ENCODE measurements around the gene CYP4F22.
"Not testable (repeated sequence)": the region's sequence is repeated elsewhere in the genome, so short reads cannot be mapped to it uniquely, and the experiment has no call there.

The CYP4F22 gene

GRCh38 chr19:15508035-15508710 lies at the start of gene CYP4F22:
Gene CYP4F22 (plus strand): TSS chr19:15508525. CDS start chr19:15525337, 16,812 bp downstream.
- peak; percentile 7 for DNase-seq (ENCODE audit: low read depth)

DNA sequence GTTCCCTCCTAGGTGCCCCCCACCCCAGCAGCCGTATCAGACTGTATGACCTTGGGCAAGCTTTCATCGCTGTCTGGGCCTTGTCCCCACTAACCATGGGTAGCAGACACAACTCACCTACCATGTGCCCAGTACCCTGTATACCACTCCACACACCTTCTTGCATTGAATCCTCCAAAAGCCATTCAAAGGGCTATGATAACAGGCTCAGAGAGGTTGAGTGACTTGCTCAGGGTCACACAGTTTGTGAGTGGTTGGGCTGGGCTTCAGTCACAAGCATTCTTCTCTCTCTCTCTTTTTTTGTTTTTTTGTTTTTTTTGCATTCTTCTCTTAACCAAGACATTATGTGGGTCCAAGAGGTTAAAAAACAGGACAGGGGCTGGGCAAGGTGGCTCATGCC lies 46.6 kb upstream of the CYP4F22 start:
- DNase-seq (ENCODE audit: low read depth): no peak

GRCh38 chr19:15463861-15464371 lies 44.4 kb upstream of the CYP4F22 start:
- DNase-seq (ENCODE audit: low read depth): peak; percentile 63

- peak; percentile 49 for DNase-seq (ENCODE audit: low read depth)
Observed at GRCh38 chr19:15464394-15465385, 43.6 kb upstream of the CYP4F22 start, which contains the start of gene RASAL3. Gene RASAL3 (minus strand): TSS chr19:15464544. CDS start chr19:15464358, 186 bp downstream.

DNA sequence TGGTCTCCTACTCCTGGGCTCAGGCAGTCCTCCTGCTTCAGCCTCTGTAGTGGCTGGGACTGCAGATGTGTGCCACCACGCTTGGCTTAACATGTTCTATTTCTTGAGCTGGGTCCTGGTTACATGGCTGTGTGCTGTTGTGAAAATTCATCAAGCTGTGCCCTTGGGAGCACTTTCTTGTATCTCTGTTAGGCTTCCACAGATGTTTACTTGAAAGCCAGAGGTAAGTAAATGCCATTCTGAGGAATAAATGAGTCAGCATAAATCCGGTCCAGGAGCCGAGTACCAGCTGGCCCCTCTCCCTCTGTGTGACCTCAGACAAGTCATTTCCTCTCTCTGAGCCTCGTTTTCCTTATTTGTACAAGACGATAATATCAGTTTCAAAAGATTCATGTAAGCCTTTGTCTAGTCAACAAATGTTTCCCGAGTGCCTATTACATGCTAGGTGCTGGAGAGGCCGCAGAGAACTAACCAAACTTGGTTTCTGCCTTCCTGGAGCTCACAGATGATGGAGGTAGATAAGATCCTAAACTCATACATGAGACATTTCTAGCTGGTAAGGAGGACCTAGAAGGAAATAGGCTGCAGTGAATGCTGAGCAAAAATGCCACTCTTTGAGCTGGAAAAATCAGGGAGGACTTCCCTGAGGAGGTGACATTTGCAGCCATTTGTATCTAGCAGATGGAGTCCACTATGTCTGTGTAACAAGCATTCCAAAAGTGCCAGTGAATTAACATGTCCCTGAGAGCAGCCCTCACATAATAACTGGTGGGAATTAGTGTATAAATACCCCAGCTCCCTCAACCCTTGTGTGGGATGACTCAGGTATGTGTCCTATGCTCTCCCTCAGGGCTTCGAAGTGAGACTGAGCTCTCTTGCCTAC lies 41.2 kb upstream of the CYP4F22 start:
- DNase-seq (ENCODE audit: low read depth): no peak

DNA sequence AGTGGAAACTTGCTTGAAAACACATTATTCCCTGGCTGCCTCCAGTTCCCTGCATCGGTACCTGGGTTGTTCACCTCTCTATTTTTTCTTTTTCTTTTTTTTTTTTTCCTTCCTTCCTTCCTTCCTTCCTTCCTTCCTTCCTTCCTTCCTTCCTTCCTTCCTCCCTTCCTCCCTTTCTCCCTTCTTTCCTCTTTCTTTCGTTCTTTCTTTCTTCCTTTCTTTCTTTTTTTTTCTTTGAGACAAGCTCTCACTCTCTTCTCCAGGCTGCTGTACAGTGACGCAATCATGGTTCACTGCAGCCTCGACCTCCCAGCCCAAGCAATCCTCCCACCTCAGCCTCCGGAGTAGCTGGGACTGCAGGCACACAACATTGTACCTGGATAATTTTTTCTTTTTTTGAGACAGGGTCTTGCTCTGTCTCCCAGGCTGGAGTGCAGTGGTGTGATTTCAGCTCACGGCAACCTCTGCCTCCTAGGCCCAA lies 40.6 kb upstream of the CYP4F22 start:
- no peak for DNase-seq (ENCODE audit: low read depth)

GRCh38 chr19:15468675-15469512 lies 39.4 kb upstream of the CYP4F22 start:
- DNase-seq (ENCODE audit: low read depth): no peak

- no peak for DNase-seq (ENCODE audit: low read depth)
Observed at GRCh38 chr19:15469513-15470297, 38.6 kb upstream of the CYP4F22 start.

DNA sequence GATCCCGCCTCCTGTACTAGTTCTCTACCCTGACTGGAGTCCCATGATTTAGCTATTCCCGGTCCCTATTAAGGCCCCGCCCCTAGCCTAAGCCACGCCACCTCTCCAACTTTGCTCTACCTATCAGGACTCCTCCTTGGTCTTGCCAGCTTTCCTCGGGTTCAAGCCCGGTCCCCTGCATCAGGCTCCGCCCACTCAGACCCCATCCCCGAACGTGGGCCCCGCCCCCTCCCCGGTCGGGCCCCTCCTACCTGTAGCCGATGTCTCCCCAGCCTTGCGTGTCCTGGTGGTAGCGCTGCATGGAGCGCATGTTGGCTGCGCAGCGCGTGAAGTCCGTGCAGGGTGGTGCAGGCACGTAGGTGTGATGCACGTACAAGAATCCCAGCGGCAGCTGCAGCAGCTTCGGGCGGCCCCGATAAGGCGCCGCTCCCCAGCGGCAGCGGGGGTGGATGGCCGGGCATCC lies 36.7 kb upstream of the CYP4F22 start:
- DNase-seq (ENCODE audit: low read depth): no peak

GRCh38 chr19:15473821-15474220 lies 34.5 kb upstream of the CYP4F22 start:
- DNase-seq (ENCODE audit: low read depth): not testable (repeated sequence)

GRCh38 chr19:15475169-15475568 lies 33.2 kb upstream of the CYP4F22 start:
- DNase-seq (ENCODE audit: low read depth): no peak

- no peak for DNase-seq (ENCODE audit: low read depth)
Observed at GRCh38 chr19:15475611-15476010, 32.7 kb upstream of the CYP4F22 start.

DNA sequence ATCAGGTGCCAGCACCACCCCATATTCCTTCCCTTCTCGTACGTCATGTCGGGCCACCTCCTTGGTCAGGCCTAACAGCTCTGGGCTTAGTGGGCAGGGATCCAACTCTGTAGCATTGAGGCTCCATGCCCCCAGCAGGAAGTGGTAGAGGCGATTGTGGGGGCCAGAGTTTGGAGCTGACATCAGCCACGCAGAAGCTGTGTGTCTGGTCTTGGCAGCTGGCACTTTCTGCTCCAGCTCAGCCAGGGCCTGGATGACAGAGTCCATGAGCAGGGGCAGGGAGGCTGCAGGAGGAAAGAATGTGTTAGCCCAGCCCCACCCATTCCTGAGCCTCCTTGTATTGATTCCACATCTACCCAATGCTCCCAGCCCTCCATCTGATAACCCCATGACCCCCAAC lies 32.0 kb upstream of the CYP4F22 start:
- DNase-seq (ENCODE audit: low read depth): no peak

DNA sequence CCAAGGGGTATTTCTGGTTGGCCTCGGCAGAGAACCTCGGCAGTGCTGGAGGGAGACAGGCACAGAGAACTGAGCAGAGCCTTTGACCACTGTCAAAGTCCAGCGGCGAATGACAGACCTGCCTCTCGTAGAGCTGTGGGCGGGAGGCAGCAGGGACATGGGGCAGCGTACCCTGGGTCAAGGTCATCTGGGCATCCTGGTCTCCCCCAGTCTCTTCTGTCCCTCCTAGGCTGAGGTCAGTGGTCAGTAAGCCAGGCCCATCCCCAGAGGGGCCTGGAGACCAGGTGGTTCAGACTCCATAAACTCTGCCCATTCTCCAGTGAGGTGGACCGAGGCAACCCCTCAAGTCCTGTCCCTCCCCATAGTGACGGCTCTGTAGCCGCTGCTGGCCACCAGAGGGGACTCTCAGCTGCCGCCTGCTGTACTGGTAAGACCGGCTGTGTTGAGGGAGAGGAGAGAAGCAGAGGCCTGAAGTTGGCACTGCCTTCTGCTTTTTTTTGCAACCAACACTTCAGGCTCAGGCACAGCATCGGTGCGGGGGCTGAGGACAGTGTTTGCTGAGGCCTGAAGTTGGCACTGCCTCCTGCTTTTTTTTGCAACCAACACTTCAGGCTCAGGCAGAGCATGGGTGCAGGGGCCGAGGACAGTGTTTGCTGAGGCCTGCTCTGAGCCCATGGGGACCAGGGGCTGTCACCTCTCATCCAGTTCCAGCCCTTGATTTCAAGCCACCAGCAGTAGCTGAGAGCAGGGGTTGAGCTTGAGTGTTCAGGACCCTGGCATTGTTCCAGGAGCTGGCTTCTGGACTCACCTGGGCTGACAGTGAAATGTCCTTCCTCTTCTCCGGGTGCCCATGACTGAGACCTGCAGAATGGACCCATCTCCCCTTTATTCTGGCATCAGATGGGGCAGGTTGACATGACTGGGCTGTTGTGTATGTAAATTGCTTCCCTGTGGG lies 28.7 kb upstream of the CYP4F22 start, which contains the start of gene PGLYRP2:
PGLYRP2 (minus strand) TSS at position 111 of the 955 bp plus-strand sequence. CDS start 130 bp downstream, outside the sequence.
- no peak for DNase-seq (ENCODE audit: low read depth)

DNA sequence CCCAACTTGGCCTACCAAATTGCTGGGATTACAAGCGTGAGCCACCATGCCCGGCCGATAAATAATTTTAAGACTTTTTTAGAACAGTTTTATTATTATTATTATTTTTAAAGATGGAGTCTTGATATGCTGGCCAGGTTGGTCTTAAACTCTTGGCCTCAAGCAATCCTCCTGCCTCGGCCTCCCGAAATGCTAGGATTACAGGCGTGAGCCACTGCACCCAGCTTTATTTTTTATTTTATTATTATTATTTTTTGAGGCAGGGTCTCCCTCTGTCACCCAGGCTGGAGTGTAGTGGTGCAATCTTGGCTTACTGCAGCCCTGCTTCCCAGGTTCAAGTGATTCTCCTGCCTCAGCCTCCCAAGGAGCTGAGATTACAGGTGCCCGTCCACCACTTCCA lies 27.3 kb upstream of the CYP4F22 start:
- DNase-seq (ENCODE audit: low read depth): not testable (repeated sequence)

DNA sequence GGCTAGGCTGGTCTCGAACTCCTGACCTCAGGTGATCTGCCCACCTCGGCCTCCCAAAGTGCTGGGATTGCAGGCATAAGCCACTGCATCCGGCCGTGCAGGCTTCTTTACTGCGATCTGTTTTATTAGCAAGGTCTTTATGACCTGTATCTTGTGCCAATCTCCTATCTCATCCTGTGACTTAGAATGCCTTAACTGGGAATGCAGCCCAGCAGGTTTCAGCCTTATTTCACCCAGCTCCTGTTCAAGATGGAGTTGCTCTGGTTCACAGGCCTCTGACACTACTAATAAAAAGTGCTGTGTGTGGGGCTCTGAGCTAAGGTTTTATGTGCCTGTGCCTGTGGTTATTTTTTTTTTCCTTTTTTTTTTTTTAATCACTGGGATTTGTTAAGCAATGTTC lies 22.6 kb upstream of the CYP4F22 start:
- DNase-seq (ENCODE audit: low read depth): not testable (repeated sequence)

- no peak for DNase-seq (ENCODE audit: low read depth)
Observed at GRCh38 chr19:15487038-15487437, 21.3 kb upstream of the CYP4F22 start.

GRCh38 chr19:15488489-15489226 lies 19.7 kb upstream of the CYP4F22 start:
- no peak for DNase-seq (ENCODE audit: low read depth)

All from stimulated activated CD8-positive, alpha-beta memory T cell treated with anti-CD3 and anti-CD28 coated beads, Interleukin-4, amount 100 ng/mL, for 24 hours (primary cell).